ENCODE data around the gene CHIT1.
A peak's percentile ranks its signal among the peaks of the same experiment; 100 is the strongest.

CHIT1 gene

DNA sequence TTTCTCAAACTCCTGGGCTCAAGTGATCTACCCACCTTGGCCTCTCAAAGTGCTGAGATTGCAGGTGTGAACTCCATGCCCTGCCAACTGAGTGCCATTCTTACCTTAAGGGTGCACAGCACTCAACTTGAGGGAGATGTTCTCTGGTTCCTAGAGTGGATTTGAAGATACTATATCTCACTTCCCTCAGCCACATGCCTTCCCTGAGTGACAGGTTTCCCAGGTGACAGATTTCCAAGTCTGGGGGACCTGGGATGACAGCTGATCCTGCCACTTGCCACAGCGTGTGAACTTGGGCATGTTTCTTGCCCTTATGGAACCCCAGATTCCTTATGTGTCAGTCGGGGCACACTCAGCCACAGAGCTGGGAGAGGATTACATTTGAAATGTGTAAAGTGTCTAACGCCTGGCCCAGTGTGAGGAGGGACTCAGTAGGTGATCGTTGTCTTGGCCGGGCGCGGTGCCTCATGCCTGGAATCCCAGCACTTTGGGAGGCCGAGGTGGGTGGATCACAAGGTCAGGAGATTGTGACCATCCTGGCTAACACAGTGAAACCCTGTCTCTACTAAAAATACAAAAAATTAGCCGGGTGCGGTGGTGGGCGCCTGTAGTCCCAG, 46.3 kb upstream of the CHIT1 start:
- ChIA-PET CTCF (interaction anchor here (0.8 to 16.4 kb wide), 13 partner anchors 6 to 236 kb away, joined by 3 to 250 read pairs (median 8); partner anchors contain the start of gene OPTC), POLR2A (interaction anchor here (0.9 kb wide), 1 partner anchor 191 kb away, joined by 3 read pairs; no protein-coding TSS in a partner anchor)
- no peak for TF ChIP-seq CTCF (IDR thresholded peaks at IDR 0.05; ENCODE audit: insufficient read depth, low read length, missing control alignments)

GRCh38 chr1:203274603-203275381, 45.3 kb upstream of the CHIT1 start:
- H3K4me3 ChIP-seq (ENCODE audit: low read depth, low read length): no peak overlapping the region
- ChIA-PET CTCF (interaction anchor here (0.8 to 9.9 kb wide), 21 partner anchors 9 to 425 kb away, joined by 3 to 160 read pairs (median 4); partner anchors contain the start of genes OPTC and PPFIA4), POLR2A (no interaction called here)
- DNase-seq (ENCODE audit: low read depth, low spot score): no peak
- no peak for TF ChIP-seq CTCF (IDR thresholded peaks at IDR 0.05; ENCODE audit: insufficient read depth, low read length, missing control alignments)

More for the DNA sequence above, 46.3 kb upstream of the CHIT1 start:
- DNase-seq (ENCODE audit: low read depth, low spot score): no peak
- no peak overlapping the region for H3K4me3 ChIP-seq (ENCODE audit: low read depth, low read length)

GRCh38 chr1:203273869-203274602, 44.6 kb upstream of the CHIT1 start:
- H3K4me3 ChIP-seq (ENCODE audit: low read depth, low read length): no peak overlapping the region
- no peak for DNase-seq (ENCODE audit: low read depth, low spot score)
- POLR2A ChIA-PET: no interaction called here
- CTCF ChIA-PET: interaction anchor here (0.9 to 9.9 kb wide), 18 partner anchors 10 to 426 kb away, joined by 3 to 160 read pairs (median 7); partner anchors contain the start of genes OPTC and PPFIA4
- TF ChIP-seq CTCF (IDR thresholded peaks at IDR 0.05; ENCODE audit: insufficient read depth, low read length, missing control alignments): no peak

- CTCF ChIA-PET: interaction anchor here (0.6 to 13.0 kb wide), 35 partner anchors 9 to 474 kb away, joined by 3 to 429 read pairs (median 4); partner anchors contain the start of genes BTG2, FMOD, OPTC and PPFIA4
- peak; percentile 96 for TF ChIP-seq CTCF (IDR thresholded peaks at IDR 0.05; ENCODE audit: insufficient read depth, low read length, missing control alignments)
- peak; percentile 17 for DNase-seq (ENCODE audit: low read depth, low spot score)
- POLR2A ChIA-PET: no interaction called here
- peak overlapping the region; percentile 25 for H3K4me3 ChIP-seq (ENCODE audit: low read depth, low read length)
These were observed 43.9 kb upstream of the CHIT1 start for GRCh38 chr1:203273206-203273868.

DNA sequence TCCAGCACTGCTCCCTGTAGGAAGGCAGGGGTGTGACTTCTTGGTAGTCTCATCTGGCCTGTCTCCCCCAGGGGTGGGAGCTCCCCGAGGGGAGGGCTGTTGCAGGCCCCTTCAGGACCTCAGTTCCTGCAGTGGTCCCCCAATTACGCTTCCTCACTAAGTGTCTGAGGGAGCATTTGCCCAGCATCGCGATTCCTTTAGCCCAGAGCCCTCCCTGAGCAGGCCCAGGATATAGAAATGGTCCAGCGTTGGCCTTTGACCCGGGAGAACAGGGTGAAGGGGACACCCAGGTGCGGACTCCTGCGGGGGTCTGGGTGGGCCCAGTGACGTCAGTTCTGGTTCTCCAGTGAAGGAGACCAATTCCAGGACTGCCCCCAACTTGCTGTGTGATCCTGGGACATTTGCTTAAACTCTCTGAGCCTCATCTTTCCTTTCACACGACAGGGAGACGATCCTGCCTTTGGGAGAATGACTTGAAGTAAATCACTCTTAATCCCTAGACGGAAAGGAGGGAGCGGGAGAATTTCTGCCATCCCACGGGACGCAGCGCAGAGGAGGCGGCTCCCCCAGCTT, 43.2 kb upstream of the CHIT1 start:
- ChIA-PET POLR2A (no interaction called here), CTCF (interaction anchor here (0.6 to 13.0 kb wide), 30 partner anchors 9 to 474 kb away, joined by 3 to 429 read pairs (median 4); partner anchors contain the start of genes BTG2, FMOD, OPTC and PRELP)
- DNase-seq (ENCODE audit: low read depth, low spot score): no peak
- no peak for TF ChIP-seq CTCF (IDR thresholded peaks at IDR 0.05; ENCODE audit: insufficient read depth, low read length, missing control alignments)
- H3K4me3 ChIP-seq (ENCODE audit: low read depth, low read length): no peak overlapping the region
